Activated CD4-positive, alpha-beta T cell treated with anti-CD3 and anti-CD28 coated beads for 36 hours (primary cell): ENCODE data around the gene BCAS3. TPM values are rescaled to one million over a fixed set of nuclear protein-coding genes. Genes with fewer than 3 reads are reported as not detected.
"Not testable (repeated sequence)": the region's sequence is repeated elsewhere in the genome, so short reads cannot be mapped to it uniquely, and the experiment has no call there.

ENCODE experiments used
- ATAC-seq: fragments of 200-7000 bp; cut with Tn5 transposase; one replicate; pipeline ENCODE4 v1.10.0; 2021; ENCODE audit warnings: mild to moderate bottlenecking, moderate library complexity
- CTCF ChIA-PET: fragments of 350-600 bp; sonication (Branson Sonifier 250); formaldehyde crosslinking; loops from one replicate; lab custom pipeline; 2021; ENCODE audit warnings: antibody characterized with exemption; lab: Charles Lee
- POLR2A ChIA-PET: fragments of 350-600 bp; sonication (Branson Sonifier 250); formaldehyde crosslinking; loops from one replicate; lab custom pipeline; 2021; ENCODE audit warnings: antibody characterized with exemption, inconsistent platforms; lab: Charles Lee
- DNase-seq: peaks from one replicate; pipeline ENCODE4 v3.0.0-alpha.2; 2020
- H3K27ac Mint-ChIP-seq: one replicate; pipeline ENCODE4 v1.8.0; 2021; ENCODE audit warnings: mixed read lengths
- H3K27me3 Mint-ChIP-seq: one replicate; pipeline ENCODE4 v1.8.0; 2021; ENCODE audit warnings: mixed read lengths
- H3K36me3 Mint-ChIP-seq: one replicate; pipeline ENCODE4 v1.8.0; 2021; ENCODE audit warnings: low read depth, mixed read lengths
- H3K4me1 Mint-ChIP-seq: one replicate; pipeline ENCODE4 v1.8.0; 2021; ENCODE audit warnings: mixed read lengths
- H3K4me3 Mint-ChIP-seq: one replicate; pipeline ENCODE4 v1.8.0; 2021; ENCODE audit warnings: mild to moderate bottlenecking, moderate library complexity, mixed read lengths
- H3K9me3 Mint-ChIP-seq: one replicate; pipeline ENCODE4 v1.8.0; 2021; ENCODE audit warnings: low read depth, mixed read lengths
- intact Hi-C, 2 experiments: fragments of 100-400 bp; cut with DNase I in 1 of 2; cut with micrococcal nuclease in 1 of 2; formaldehyde crosslinking; loops; one replicate each; pipeline versions ENCODE4 v1.14.2 to v1.15.1; 2022 to 2024; cut with DNase I, micrococcal nuclease
- total RNA-seq, 2 experiments: library from RNA; stranded (reverse); gene quantifications; one replicate each; pipeline ENCODE4 v1.2.3, GENCODE V29; 2021

BCAS3 gene
- total RNA-seq, 2 experiments from 2014 or later = 7.2 to 7.5 TPM

GRCh38 chr17:61357061-61357460, 679.4 kb downstream of the BCAS3 start:
- intact Hi-C loops = loop anchor here in 1 of 2 experiments (10.0 kb wide), 1 partner anchor 352 kb away; no protein-coding TSS in a partner anchor
- H3K4me3 Mint-ChIP-seq, H3K36me3 Mint-ChIP-seq, ATAC-seq, H3K27me3 Mint-ChIP-seq, H3K9me3 Mint-ChIP-seq, H3K4me1 Mint-ChIP-seq, CTCF ChIA-PET, DNase-seq, POLR2A ChIA-PET, H3K27ac Mint-ChIP-seq: not testable (repeated sequence)

GRCh38 chr17:61359513-61359912, 681.9 kb downstream of the BCAS3 start:
- H3K4me3 Mint-ChIP-seq, H3K4me1 Mint-ChIP-seq, H3K9me3 Mint-ChIP-seq, H3K27ac Mint-ChIP-seq, H3K27me3 Mint-ChIP-seq, ATAC-seq, POLR2A ChIA-PET, DNase-seq, H3K36me3 Mint-ChIP-seq: not testable (repeated sequence)
- intact Hi-C loops = loop anchor here (1.0 to 10.0 kb wide), 2 partner anchors 355 to 357 kb away; no protein-coding TSS in a partner anchor
- CTCF ChIA-PET = interaction anchor here (0.6 to 0.9 kb wide), 3 partner anchors 29 to 34 kb away, joined by 3 read pairs; no protein-coding TSS in a partner anchor

- Mint-ChIP-seq H3K27me3 (no peaks in the 10 kb centered on the region), H3K4me1 (no peaks in the 10 kb centered on the region), H3K36me3 (no peaks in the 10 kb centered on the region), H3K4me3 (no peak overlapping the region), H3K27ac (no peak overlapping the region), H3K9me3 (no peaks in the 10 kb centered on the region)
- ATAC-seq = no peak
- no peak for DNase-seq
- intact Hi-C loops = no loop called here
- POLR2A ChIA-PET = no interaction called here
- CTCF ChIA-PET = interaction anchor here (0.6 kb wide), 2 partner anchors 30 to 828 kb away, joined by 3 read pairs; no protein-coding TSS in a partner anchor
Measured at GRCh38 chr17:61360318-61360943, 682.8 kb downstream of the BCAS3 start.

GRCh38 chr17:61361084-61361483, 683.4 kb downstream of the BCAS3 start:
- Mint-ChIP-seq H3K27me3 (no peaks in the 10 kb centered on the region), H3K36me3 (no peaks in the 10 kb centered on the region), H3K27ac (no peak overlapping the region), H3K4me1 (no peaks in the 10 kb centered on the region), H3K9me3 (no peaks in the 10 kb centered on the region), H3K4me3 (no peak overlapping the region)
- no peak for ATAC-seq
- DNase-seq = no peak
- CTCF ChIA-PET = interaction anchor here (0.6 kb wide), 1 partner anchor 827 kb away, joined by 3 read pairs; no protein-coding TSS in a partner anchor
- POLR2A ChIA-PET = no interaction called here
- intact Hi-C loops = no loop called here

GRCh38 chr17:61362396-61362795, 684.7 kb downstream of the BCAS3 start:
- CTCF ChIA-PET = interaction anchor here (1.5 kb wide), 1 partner anchor 164 kb away, joined by 3 read pairs; no protein-coding TSS in a partner anchor

GRCh38 chr17:61362852-61363600, 685.4 kb downstream of the BCAS3 start:
- ChIA-PET CTCF (interaction anchor here (0.6 to 1.5 kb wide), 2 partner anchors 164 to 434 kb away, joined by 3 to 4 read pairs; no protein-coding TSS in a partner anchor), POLR2A (interaction anchor here (0.6 kb wide), 1 partner anchor 551 kb away, joined by 3 read pairs; no protein-coding TSS in a partner anchor)
- H3K27ac Mint-ChIP-seq = no peak overlapping the region
- H3K9me3 Mint-ChIP-seq = no peaks in the 10 kb centered on the region
- ATAC-seq (no peak), DNase-seq (no peak)
- H3K4me3 Mint-ChIP-seq = no peak overlapping the region
- no peaks in the 10 kb centered on the region for H3K27me3 Mint-ChIP-seq
- no peaks in the 10 kb centered on the region for H3K4me1 Mint-ChIP-seq
- H3K36me3 Mint-ChIP-seq = no peaks in the 10 kb centered on the region
- intact Hi-C loops = no loop called here

More at GRCh38 chr17:61362396-61362795, 684.7 kb downstream of the BCAS3 start:
- DNase-seq (no peak), ATAC-seq (no peak)
- no peaks in the 10 kb centered on the region for H3K9me3 Mint-ChIP-seq
- intact Hi-C loops = no loop called here
- POLR2A ChIA-PET = no interaction called here
- H3K4me3 Mint-ChIP-seq = no peak overlapping the region
- H3K27me3 Mint-ChIP-seq = no peaks in the 10 kb centered on the region
- no peaks in the 10 kb centered on the region for H3K4me1 Mint-ChIP-seq
- no peak overlapping the region for H3K27ac Mint-ChIP-seq
- H3K36me3 Mint-ChIP-seq = no peaks in the 10 kb centered on the region

GRCh38 chr17:61363601-61364462, 686.2 kb downstream of the BCAS3 start:
- ChIA-PET POLR2A (interaction anchor here (0.6 kb wide), 1 partner anchor 552 kb away, joined by 3 read pairs; no protein-coding TSS in a partner anchor), CTCF (interaction anchor here (0.6 to 1.5 kb wide), 3 partner anchors 49 to 435 kb away, joined by 3 to 4 read pairs (median 3); no protein-coding TSS in a partner anchor)
- no peak for DNase-seq
- ATAC-seq = no peak
- H3K27ac Mint-ChIP-seq = no peak overlapping the region
- H3K4me1 Mint-ChIP-seq = no peaks in the 10 kb centered on the region
- H3K36me3 Mint-ChIP-seq = no peaks in the 10 kb centered on the region
- intact Hi-C loops = no loop called here
- H3K4me3 Mint-ChIP-seq = no peak overlapping the region
- no peaks in the 10 kb centered on the region for H3K27me3 Mint-ChIP-seq
- H3K9me3 Mint-ChIP-seq = no peaks in the 10 kb centered on the region

GRCh38 chr17:61364463-61364846, 686.8 kb downstream of the BCAS3 start:
- CTCF ChIA-PET = no interaction called here
- POLR2A ChIA-PET = no interaction called here
- Mint-ChIP-seq H3K9me3 (no peaks in the 10 kb centered on the region), H3K4me3 (no peak overlapping the region), H3K27me3 (no peaks in the 10 kb centered on the region), H3K4me1 (no peaks in the 10 kb centered on the region), H3K27ac (no peak overlapping the region), H3K36me3 (no peaks in the 10 kb centered on the region)
- intact Hi-C loops = no loop called here
- DNase-seq (no peak), ATAC-seq (no peak)

- POLR2A ChIA-PET = interaction anchor here (0.8 kb wide), 1 partner anchor 494 kb away, joined by 5 read pairs; no protein-coding TSS in a partner anchor
- no peak for DNase-seq
Measured at GRCh38 chr17:61366076-61366714, 688.5 kb downstream of the BCAS3 start.

GRCh38 chr17:61366715-61367413, 689.2 kb downstream of the BCAS3 start:
- Mint-ChIP-seq H3K4me3 (no peak overlapping the region), H3K36me3 (no peaks in the 10 kb centered on the region), H3K27ac (no peak overlapping the region), H3K4me1 (no peaks in the 10 kb centered on the region), H3K27me3 (no peaks in the 10 kb centered on the region), H3K9me3 (no peaks in the 10 kb centered on the region)
- ChIA-PET CTCF (interaction anchor here (1.1 to 1.8 kb wide), 2 partner anchors 11 to 646 kb away, joined by 3 to 5 read pairs; no protein-coding TSS in a partner anchor), POLR2A (interaction anchor here (0.8 kb wide), 1 partner anchor 495 kb away, joined by 5 read pairs; no protein-coding TSS in a partner anchor)
- intact Hi-C loops = no loop called here
- ATAC-seq (no peak), DNase-seq (no peak)

More at GRCh38 chr17:61366076-61366714, 688.5 kb downstream of the BCAS3 start:
- intact Hi-C loops = no loop called here
- H3K27me3 Mint-ChIP-seq = no peaks in the 10 kb centered on the region
- no peak overlapping the region for H3K27ac Mint-ChIP-seq
- H3K4me3 Mint-ChIP-seq = no peak overlapping the region
- no peaks in the 10 kb centered on the region for H3K4me1 Mint-ChIP-seq
- H3K9me3 Mint-ChIP-seq = no peaks in the 10 kb centered on the region
- no peaks in the 10 kb centered on the region for H3K36me3 Mint-ChIP-seq
- ATAC-seq = no peak
- CTCF ChIA-PET = interaction anchor here (1.1 to 1.8 kb wide), 3 partner anchors 12 to 646 kb away, joined by 3 to 5 read pairs (median 3); no protein-coding TSS in a partner anchor
